ENCODE measurements around the gene FOXP1. TPM values are rescaled to one million over a fixed set of nuclear protein-coding genes. Genes with fewer than 3 reads are reported as not detected.

The FOXP1 gene
- total RNA-seq, 1 experiment from 2014 or later: 24.8 TPM

- H3K4me3 ChIP-seq: no peak overlapping the region
- no peaks in the 10 kb centered on the region for H3K27me3 ChIP-seq
- DNase-seq: no peak
- H3K27ac ChIP-seq: no peak overlapping the region
- no peaks in the 10 kb centered on the region for H3K9me3 ChIP-seq (replicated peaks)
- no peaks in the 10 kb centered on the region for H3K4me1 ChIP-seq
- no peaks in the 10 kb centered on the region for H3K36me3 ChIP-seq
These were observed 120.9 kb downstream of the FOXP1 start for GRCh38 chr3:71462586-71462985.

GRCh38 chr3:71461749-71462483 is 121.6 kb downstream of the FOXP1 start:
- H3K27ac ChIP-seq: no peak overlapping the region
- H3K9me3 ChIP-seq (replicated peaks): no peaks in the 10 kb centered on the region
- H3K4me3 ChIP-seq: no peak overlapping the region
- no peaks in the 10 kb centered on the region for H3K27me3 ChIP-seq
- DNase-seq: no peak
- no peaks in the 10 kb centered on the region for H3K4me1 ChIP-seq
- no peaks in the 10 kb centered on the region for H3K36me3 ChIP-seq

DNA sequence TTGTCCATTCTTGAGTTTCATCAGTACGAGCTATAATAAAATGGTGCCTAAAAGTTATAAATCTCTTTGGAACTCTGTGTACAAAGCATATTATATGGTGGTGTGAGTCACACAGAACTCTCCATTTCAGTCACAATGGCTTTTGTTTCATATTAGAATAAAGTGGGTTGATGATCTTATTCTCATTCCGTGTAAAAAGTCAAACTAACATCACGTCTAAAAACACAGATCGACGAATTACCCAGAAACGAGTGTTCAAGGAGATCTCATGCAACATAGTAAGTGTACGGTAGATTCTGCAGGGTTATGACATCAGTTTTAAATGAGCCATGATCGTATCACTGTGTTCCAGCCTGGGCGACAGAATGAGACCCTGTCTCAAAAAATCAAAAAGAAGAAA is 122.4 kb downstream of the FOXP1 start:
- no peak overlapping the region for H3K27ac ChIP-seq
- no peaks in the 10 kb centered on the region for H3K9me3 ChIP-seq (replicated peaks)
- no peak overlapping the region for H3K4me3 ChIP-seq
- H3K36me3 ChIP-seq: no peaks in the 10 kb centered on the region
- H3K27me3 ChIP-seq: no peaks in the 10 kb centered on the region
- no peaks in the 10 kb centered on the region for H3K4me1 ChIP-seq
- no peak for DNase-seq

GRCh38 chr3:71458895-71459294 is 124.6 kb downstream of the FOXP1 start:
- H3K4me3 ChIP-seq: no peak overlapping the region
- H3K9me3 ChIP-seq (replicated peaks): no peaks in the 10 kb centered on the region
- H3K36me3 ChIP-seq: no peaks in the 10 kb centered on the region
- no peak overlapping the region for H3K27ac ChIP-seq
- no peaks in the 10 kb centered on the region for H3K27me3 ChIP-seq
- no peak for DNase-seq
- H3K4me1 ChIP-seq: no peaks in the 10 kb centered on the region

DNA sequence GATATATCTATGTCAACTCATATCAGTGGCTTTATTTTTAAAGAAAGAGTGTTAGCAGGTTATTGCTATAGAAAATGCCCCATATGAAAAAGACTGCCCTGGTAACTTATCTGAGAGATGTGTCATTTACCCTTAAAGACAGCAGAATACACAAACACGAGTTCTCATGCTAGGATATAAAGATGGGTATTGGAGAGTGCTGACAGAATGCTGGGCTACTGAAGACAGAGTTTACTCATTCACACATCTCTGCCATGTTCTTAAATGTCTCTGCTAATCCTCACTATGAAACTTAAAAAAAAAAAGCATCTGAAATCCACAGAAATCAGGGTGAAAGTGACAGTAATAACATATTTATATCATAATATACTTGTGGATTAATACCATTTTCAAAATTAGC is 126.7 kb downstream of the FOXP1 start:
- no peak for DNase-seq
- H3K9me3 ChIP-seq (replicated peaks): no peaks in the 10 kb centered on the region
- H3K36me3 ChIP-seq: no peaks in the 10 kb centered on the region
- H3K27me3 ChIP-seq: no peaks in the 10 kb centered on the region
- H3K27ac ChIP-seq: no peak overlapping the region
- H3K4me1 ChIP-seq: no peaks in the 10 kb centered on the region
- no peak overlapping the region for H3K4me3 ChIP-seq

DNA sequence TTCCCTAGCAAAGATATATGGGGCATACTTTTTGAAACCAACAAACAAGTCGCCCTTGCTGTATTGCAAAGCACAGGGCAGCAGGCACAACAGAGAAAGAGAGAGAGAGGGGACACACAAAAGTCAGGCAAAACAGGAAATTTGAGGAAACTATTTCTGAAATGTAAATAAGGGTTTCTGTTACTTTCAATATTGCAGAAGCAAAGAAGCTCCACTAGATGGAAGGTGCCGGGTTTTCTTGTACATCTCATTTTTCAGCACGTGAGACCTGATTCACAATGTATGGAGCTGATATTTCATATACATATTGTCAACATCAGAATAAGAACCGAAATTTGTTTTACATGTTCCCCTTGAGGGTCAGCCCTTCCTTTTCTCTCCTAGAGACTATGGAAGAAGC is 127.4 kb downstream of the FOXP1 start:
- Histone ChIP-seq H3K36me3 (no peaks in the 10 kb centered on the region), H3K9me3 (replicated peaks) (no peaks in the 10 kb centered on the region), H3K27ac (no peak overlapping the region), H3K4me1 (no peaks in the 10 kb centered on the region), H3K4me3 (no peak overlapping the region), H3K27me3 (no peaks in the 10 kb centered on the region)
- no peak for DNase-seq

GRCh38 chr3:71454512-71455403 is 128.8 kb downstream of the FOXP1 start:
- no peak overlapping the region for H3K4me3 ChIP-seq
- no peak overlapping the region for H3K27ac ChIP-seq
- no peaks in the 10 kb centered on the region for H3K36me3 ChIP-seq
- no peaks in the 10 kb centered on the region for H3K27me3 ChIP-seq
- H3K9me3 ChIP-seq (replicated peaks): no peaks in the 10 kb centered on the region
- no peak for DNase-seq
- H3K4me1 ChIP-seq: no peaks in the 10 kb centered on the region

DNA sequence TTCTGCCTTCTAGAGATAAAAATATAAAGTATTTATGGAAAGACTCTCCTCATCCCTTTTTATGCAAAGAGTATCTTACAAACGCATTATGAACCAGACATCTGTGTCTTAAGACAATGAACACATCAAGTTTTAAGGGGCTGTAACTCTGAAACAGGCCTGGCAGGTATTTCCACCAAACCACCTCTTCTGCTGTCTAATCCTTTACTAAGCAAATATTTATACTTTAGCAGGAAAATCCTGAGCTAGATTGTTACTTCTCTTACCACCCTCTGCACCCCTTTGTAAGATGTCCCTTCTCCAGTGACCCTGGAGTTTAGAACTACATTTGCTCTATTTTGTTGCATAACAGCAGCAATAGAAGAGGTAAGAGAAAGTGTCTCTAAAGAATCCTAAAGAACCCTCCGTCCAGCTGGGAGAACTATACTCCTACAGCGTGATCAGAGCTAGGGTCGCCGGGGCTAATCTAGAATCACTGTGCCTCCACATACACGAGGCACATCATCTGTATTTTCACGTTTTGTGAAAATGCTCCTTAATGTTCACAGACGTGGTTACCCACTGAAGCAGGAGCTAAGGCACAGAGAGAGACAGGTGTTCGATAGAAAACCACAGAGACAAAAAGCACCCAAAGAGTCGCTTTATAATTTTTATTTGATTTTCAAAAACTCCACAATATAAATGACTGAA is 129.6 kb downstream of the FOXP1 start:
- no peak for DNase-seq
- Histone ChIP-seq H3K4me1 (no peaks in the 10 kb centered on the region), H3K36me3 (no peaks in the 10 kb centered on the region), H3K27ac (no peak overlapping the region), H3K27me3 (no peaks in the 10 kb centered on the region), H3K9me3 (replicated peaks) (no peaks in the 10 kb centered on the region), H3K4me3 (no peak overlapping the region)

DNA sequence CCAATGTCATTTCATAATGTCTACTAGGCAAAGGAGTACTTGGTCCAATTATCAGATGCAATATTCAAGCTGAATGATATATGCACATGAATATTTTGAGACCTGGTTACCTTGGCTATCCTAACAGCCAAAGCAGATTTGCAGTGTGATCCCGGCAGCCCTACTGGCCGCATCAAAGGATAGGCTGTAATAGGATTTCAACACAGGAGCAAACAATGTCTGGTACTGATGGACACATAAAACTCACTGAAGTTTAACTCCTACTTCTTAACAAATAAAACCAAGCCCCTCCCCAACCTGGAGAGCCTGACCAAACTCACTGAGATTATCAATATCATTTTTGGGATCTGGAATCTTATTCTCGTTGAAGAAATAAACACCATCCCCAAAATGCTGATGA is 130.2 kb downstream of the FOXP1 start:
- no peak overlapping the region for H3K4me3 ChIP-seq
- no peaks in the 10 kb centered on the region for H3K4me1 ChIP-seq
- no peaks in the 10 kb centered on the region for H3K9me3 ChIP-seq (replicated peaks)
- DNase-seq: no peak
- no peaks in the 10 kb centered on the region for H3K36me3 ChIP-seq
- H3K27me3 ChIP-seq: no peaks in the 10 kb centered on the region
- H3K27ac ChIP-seq: no peak overlapping the region

GRCh38 chr3:71451812-71452211 is 131.7 kb downstream of the FOXP1 start:
- H3K27me3 ChIP-seq: no peaks in the 10 kb centered on the region
- H3K4me3 ChIP-seq: no peak overlapping the region
- no peak for DNase-seq

GRCh38 chr3:71451060-71451459 is 132.5 kb downstream of the FOXP1 start:
- no peaks in the 10 kb centered on the region for H3K9me3 ChIP-seq (replicated peaks)
- no peak overlapping the region for H3K27ac ChIP-seq
- no peaks in the 10 kb centered on the region for H3K4me1 ChIP-seq
- H3K4me3 ChIP-seq: no peak overlapping the region
- no peak for DNase-seq
- no peaks in the 10 kb centered on the region for H3K27me3 ChIP-seq
- no peaks in the 10 kb centered on the region for H3K36me3 ChIP-seq

More at GRCh38 chr3:71451812-71452211, 131.7 kb downstream of the FOXP1 start:
- Histone ChIP-seq H3K27ac (no peak overlapping the region), H3K9me3 (replicated peaks) (no peaks in the 10 kb centered on the region), H3K36me3 (no peaks in the 10 kb centered on the region), H3K4me1 (no peaks in the 10 kb centered on the region)

DNA sequence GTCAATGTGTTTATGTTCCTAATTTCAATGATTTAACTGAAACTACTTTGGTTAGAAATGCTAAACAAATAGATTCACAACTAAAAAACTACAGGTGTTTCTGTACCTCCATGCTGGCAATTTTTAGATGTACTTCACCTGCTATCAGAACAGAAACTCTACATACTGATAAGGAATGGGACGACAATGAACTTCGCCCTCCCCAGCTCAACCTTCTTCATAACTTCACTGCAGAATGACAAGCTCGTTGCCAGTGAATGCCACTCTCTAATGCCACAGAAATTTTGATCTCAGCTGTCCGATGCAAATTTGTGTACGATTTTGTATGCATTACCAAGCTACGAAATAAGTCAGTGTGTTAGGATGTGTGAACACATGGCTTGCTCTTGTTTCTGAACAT is 133.4 kb downstream of the FOXP1 start:
- H3K4me3 ChIP-seq: no peak overlapping the region
- DNase-seq: no peak
- H3K27ac ChIP-seq: no peak overlapping the region
- H3K27me3 ChIP-seq: no peaks in the 10 kb centered on the region
- no peaks in the 10 kb centered on the region for H3K4me1 ChIP-seq
- H3K9me3 ChIP-seq (replicated peaks): no peaks in the 10 kb centered on the region
- H3K36me3 ChIP-seq: no peaks in the 10 kb centered on the region

- Histone ChIP-seq H3K27me3 (no peaks in the 10 kb centered on the region), H3K27ac (no peak overlapping the region), H3K9me3 (replicated peaks) (no peaks in the 10 kb centered on the region), H3K4me1 (no peaks in the 10 kb centered on the region), H3K4me3 (no peak overlapping the region), H3K36me3 (no peaks in the 10 kb centered on the region)
- no peak for DNase-seq
These were observed 135.7 kb downstream of the FOXP1 start for GRCh38 chr3:71447803-71448202.

GRCh38 chr3:71447197-71447596 is 136.3 kb downstream of the FOXP1 start:
- H3K36me3 ChIP-seq: no peaks in the 10 kb centered on the region
- no peaks in the 10 kb centered on the region for H3K4me1 ChIP-seq
- H3K4me3 ChIP-seq: no peak overlapping the region
- H3K27me3 ChIP-seq: no peaks in the 10 kb centered on the region
- no peaks in the 10 kb centered on the region for H3K9me3 ChIP-seq (replicated peaks)
- H3K27ac ChIP-seq: no peak overlapping the region
- no peak for DNase-seq

DNA sequence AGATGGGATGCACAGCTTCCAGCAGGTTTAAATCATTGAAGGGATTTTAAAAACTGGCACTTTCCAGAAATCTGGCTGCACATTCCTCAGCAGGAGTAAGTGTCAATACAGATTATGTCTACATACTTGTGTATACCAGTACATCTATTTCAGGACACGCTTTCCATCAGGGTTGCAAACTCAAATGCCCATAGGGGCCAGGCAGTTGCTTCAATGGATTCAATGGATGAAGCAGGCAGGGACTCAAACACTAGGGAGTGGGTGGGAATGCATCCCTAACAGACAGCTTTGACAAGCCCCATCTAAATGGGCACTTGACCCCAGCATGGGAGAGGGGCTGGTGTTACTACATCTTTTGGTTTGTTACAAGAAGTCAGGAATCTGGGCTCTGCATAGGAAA is 136.8 kb downstream of the FOXP1 start:
- no peaks in the 10 kb centered on the region for H3K27me3 ChIP-seq
- no peak overlapping the region for H3K27ac ChIP-seq
- H3K4me3 ChIP-seq: no peak overlapping the region
- no peaks in the 10 kb centered on the region for H3K9me3 ChIP-seq (replicated peaks)
- H3K36me3 ChIP-seq: no peaks in the 10 kb centered on the region
- no peak for DNase-seq
- no peaks in the 10 kb centered on the region for H3K4me1 ChIP-seq
